HepG2 (cell line): ENCODE measurements around the gene PFDN2. TPM values are rescaled to one million over a fixed set of nuclear protein-coding genes. Genes with fewer than 3 reads are reported as not detected.

Experiments
- ATAC-seq: fragments of 200-7000 bp; cut with Tn5 transposase; 3 replicates; pipeline ENCODE4 v1.9.1; 2020; ENCODE audit warnings: mild to moderate bottlenecking, moderate library complexity
- BruUV-seq: library from RNA; stranded (reverse); fragments of 400-500 nt; replicated peaks from 2 replicates; lab custom pipeline; 2021; lab: Mats Ljungman, UMichigan
- CTCF ChIA-PET: fragments of 300-600 bp; formaldehyde crosslinking; extraction: SDS; loops from one replicate; lab custom pipeline; 2021; ENCODE audit warnings: low total read pairs, inconsistent platforms, low intra/inter-chr PET ratio; lab: Yijun Ruan, JAX
- POLR2A ChIA-PET: fragments of 350-600 bp; sonication (Branson Sonifier 250); formaldehyde crosslinking; loops from one replicate; lab custom pipeline; 2020; ENCODE audit warnings: antibody characterized with exemption, inconsistent platforms; lab: Yijun Ruan, JAX
- DNase-seq: peaks from one replicate; pipeline ENCODE4 v3.0.0-alpha.2; 2015; ENCODE audit warnings: low spot score
- FAIRE-seq: peaks from 3 replicates; lab custom pipeline; 2011; peaks lifted over from hg19 to GRCh38; lab: Jason Lieb, UNC
- H2AFZ ChIP-seq: one replicate; pipeline ENCODE4 v1.6.1; 2011; ENCODE audit warnings: low read length, inconsistent platforms
- H3K27ac ChIP-seq: fragments of 300-600 bp; 3 replicates; pipeline ENCODE4 v1.8.0; 2011; ENCODE audit warnings: mixed run types, mild to moderate bottlenecking, mixed read lengths, low read length, inconsistent platforms; ENCODE audit not compliant: insufficient read depth; ENCODE audit errors: extremely low read length
- H3K27me3 ChIP-seq, 2 experiments: fragments of 200-600 bp in 1 of 2; 2 replicates in 1 of 2; 3 replicates in 1 of 2; pipeline versions ENCODE4 v1.6.0 to v1.8.0; 2011; ENCODE audit warnings: low read length in 2 of 2, mild to moderate bottlenecking in 2 of 2, moderate library complexity in 2 of 2, inconsistent platforms in 1 of 2; ENCODE audit not compliant: insufficient read depth in 2 of 2, control insufficient read depth in 1 of 2
- H3K36me3 ChIP-seq, 2 experiments: fragments of 200-600 bp in 1 of 2; replicated peaks in 1 of 2; 2 replicates in 1 of 2; 3 replicates in 1 of 2; pipeline versions ENCODE4 v1.5.1 to v1.8.0; 2011; ENCODE audit warnings: low read length in 2 of 2, inconsistent platforms in 1 of 2; ENCODE audit not compliant: insufficient read depth in 2 of 2, control insufficient read depth in 1 of 2
- H3K4me1 ChIP-seq: 2 replicates; pipeline ENCODE4 v1.5.1; 2012; ENCODE audit warnings: low read length, inconsistent platforms; ENCODE audit not compliant: insufficient read depth
- H3K4me2 ChIP-seq: 2 replicates; pipeline ENCODE4 v1.6.0; 2011; ENCODE audit warnings: low read depth, low read length, inconsistent platforms
- H3K4me3 ChIP-seq, 3 experiments: fragments of 200-600 bp in 1 of 3; sonication (generic), shearing (Covaris generic) in 1 of 3; replicated peaks in 1 of 3; 2 replicates each; pipeline ENCODE4 v1.5.1; 2011 to 2016; ENCODE audit warnings: low read length in 3 of 3, inconsistent platforms in 2 of 3, low read depth in 2 of 3, mild to moderate bottlenecking in 2 of 3, control low read depth in 1 of 3, mixed read lengths in 1 of 3; ENCODE audit not compliant: insufficient read depth in 1 of 3
- H3K79me2 ChIP-seq: one replicate; pipeline ENCODE4 v1.6.1; 2011; ENCODE audit warnings: low read length, inconsistent platforms; ENCODE audit not compliant: insufficient read depth
- H3K9ac ChIP-seq: 2 replicates; pipeline ENCODE4 v1.6.0; 2011; ENCODE audit warnings: mild to moderate bottlenecking, low read depth, low read length, inconsistent platforms; ENCODE audit not compliant: insufficient read depth
- H3K9me3 ChIP-seq: 2 replicates; pipeline ENCODE4 v1.5.1; 2012; ENCODE audit warnings: mild to moderate bottlenecking, low read length
- H4K20me1 ChIP-seq: 2 replicates; pipeline ENCODE4 v1.6.0; 2011; ENCODE audit warnings: inconsistent platforms, mild to moderate bottlenecking, low read length, moderate library complexity; ENCODE audit not compliant: insufficient read depth
- CHD2 ChIP-seq: IDR thresholded peaks from 2 replicates; pipeline ENCODE4 v1.6.1; 2011; ENCODE audit warnings: low read depth, low read length, improper control_type of control experiment
- KDM1A ChIP-seq: IDR thresholded peaks from 2 replicates; pipeline ENCODE4 v1.6.1; 2016; ENCODE audit warnings: missing compliant biosample characterization
- KDM3A ChIP-seq: IDR thresholded peaks from 2 replicates; pipeline ENCODE4 v1.6.1; 2018; ENCODE audit warnings: low read depth, missing compliant biosample characterization
- SIX4 ChIP-seq: sonication (generic); formaldehyde crosslinking; IDR thresholded peaks from 2 replicates; pipeline ENCODE4 v1.4.0; 2020; ENCODE audit warnings: missing genetic modification reagents
- ZBTB2 ChIP-seq: sonication (generic); formaldehyde crosslinking; IDR thresholded peaks from 2 replicates; pipeline ENCODE4 v1.8.0; 2022; ENCODE audit warnings: low read depth, missing genetic modification reagents
- ZFP91 ChIP-seq: sonication (generic); formaldehyde crosslinking; IDR thresholded peaks from 2 replicates; pipeline ENCODE4 v1.9.0; 2022; ENCODE audit warnings: missing genetic modification reagents, mild to moderate bottlenecking, borderline replicate concordance
- ZKSCAN1 ChIP-seq: fragments of 150-350 bp; IDR thresholded peaks from 2 replicates; pipeline ENCODE4 v1.6.1; 2014; ENCODE audit warnings: low read length
- ZNF296 ChIP-seq: sonication (generic); formaldehyde crosslinking; conservative IDR thresholded peaks from 2 replicates; pipeline ENCODE4 v1.5.0; 2020; ENCODE audit warnings: mild to moderate bottlenecking, missing genetic modification reagents
- ZNF34 ChIP-seq: sonication (generic); formaldehyde crosslinking; IDR thresholded peaks from 2 replicates; pipeline ENCODE4 v1.4.0; 2020; ENCODE audit warnings: mild to moderate bottlenecking, missing genetic modification reagents, borderline replicate concordance
- ZNF510 ChIP-seq: sonication (generic); formaldehyde crosslinking; IDR thresholded peaks from 2 replicates; pipeline ENCODE4 v1.4.0; 2020; ENCODE audit warnings: low read depth, mild to moderate bottlenecking, missing genetic modification reagents
- ZNF598 ChIP-seq: sonication (generic); formaldehyde crosslinking; IDR thresholded peaks from 2 replicates; pipeline ENCODE4 v1.5.1; 2020; ENCODE audit warnings: mild to moderate bottlenecking, missing genetic modification reagents, borderline replicate concordance
- ZNF616 ChIP-seq: sonication (generic); formaldehyde crosslinking; IDR thresholded peaks from 2 replicates; pipeline ENCODE4 v1.5.0; 2020; ENCODE audit warnings: low read depth, mild to moderate bottlenecking, missing genetic modification reagents
- WGBS: methylation state at CpG from one replicate; pipeline ENCODE4 v1.1.6; 2017; ENCODE audit warnings: low lambda C conversion rate; 5-methylcytosine and 5-hydroxymethylcytosine counted together
- in situ Hi-C: cut with HindIII; loops from 2 replicates; pipeline ENCODE4 v1.10.0; 2017; ENCODE audit warnings: low pct_unique_long_range_greater_than_20kb; ENCODE audit not compliant: extremely low pct_ligation_motif_present
- intact Hi-C: fragments of 100-400 bp; cut with micrococcal nuclease; formaldehyde crosslinking; loops from one replicate; pipeline ENCODE4 v1.10.0; 2022; ENCODE audit not compliant: unreplicated experiment
- polyA plus RNA-seq, 8 experiments: library from polyadenylated mRNA; depleted of rRNA in 3 of 8; stranded (reverse) in 7 of 8; unstranded in 1 of 8; fragments of >200 nt; fragmentation: Illumina TruSeq in 4 of 8; extraction: Trizol in 4 of 8; gene quantifications; 2 replicates each; pipeline versions ENCODE4 v1.2.1 to v1.2.3, GENCODE V29; 2011 to 2016; ENCODE audit warnings: low read depth in 4 of 8, missing spikeins in 1 of 8, mixed read lengths in 1 of 8; ENCODE audit not compliant: insufficient read depth in 1 of 8
- total RNA-seq, 5 experiments: library from RNA; depleted of rRNA; stranded (reverse); fragments of >200 nt; fragmentation: Illumina TruSeq; extraction: Trizol; gene quantifications; 2 replicates each; pipeline ENCODE4 v1.2.3, GENCODE V29; 2016; ENCODE audit warnings: low read depth in 1 of 5
- TF ChIP-seq, protein P1 (sequence below): sonication (generic); formaldehyde crosslinking; conservative IDR thresholded peaks from 2 replicates; pipeline ENCODE4 v1.4.0; 2020; ENCODE audit warnings: missing genetic modification reagents
- TF ChIP-seq, protein P2 (sequence below): sonication (generic); formaldehyde crosslinking; IDR thresholded peaks from 2 replicates; pipeline ENCODE4 v1.4.0; 2020; ENCODE audit warnings: low read depth, mild to moderate bottlenecking, missing genetic modification reagents

Gene PFDN2
- total and polyA plus RNA-seq, 2 of the 13 experiments (the other 11 are each of a cell fraction or from before 2014, with no cell fraction given) = 62.6 to 63.6 TPM

GRCh38 chr1:161122967-161123366 lies 5.1 kb upstream of the PFDN2 start:
- no TSS peak for BruUV-seq
- intact Hi-C loops (no loop called here), in situ Hi-C loops (no loop called here)
- DNase-seq = no peak
- ChIA-PET POLR2A (no interaction called here), CTCF (no interaction called here)
- Histone ChIP-seq H3K4me2 (no peak overlapping the region), H3K9me3 (no peaks in the 10 kb centered on the region), H3K4me3 (no peak overlapping the region), H3K9ac (no peak overlapping the region), H3K27ac (no peak overlapping the region), H3K79me2 (peaks cover 24% of the 10 kb centered on the region), H4K20me1 (no peaks in the 10 kb centered on the region), H3K27me3 (no peaks in the 10 kb centered on the region), H3K4me1 (peaks cover 17% of the 10 kb centered on the region), H3K36me3 (peaks cover 25 to 76% of the 10 kb centered on the region in 2 experiments), H2AFZ (no peak overlapping the region)
- TF ChIP-seq, protein P1, sequence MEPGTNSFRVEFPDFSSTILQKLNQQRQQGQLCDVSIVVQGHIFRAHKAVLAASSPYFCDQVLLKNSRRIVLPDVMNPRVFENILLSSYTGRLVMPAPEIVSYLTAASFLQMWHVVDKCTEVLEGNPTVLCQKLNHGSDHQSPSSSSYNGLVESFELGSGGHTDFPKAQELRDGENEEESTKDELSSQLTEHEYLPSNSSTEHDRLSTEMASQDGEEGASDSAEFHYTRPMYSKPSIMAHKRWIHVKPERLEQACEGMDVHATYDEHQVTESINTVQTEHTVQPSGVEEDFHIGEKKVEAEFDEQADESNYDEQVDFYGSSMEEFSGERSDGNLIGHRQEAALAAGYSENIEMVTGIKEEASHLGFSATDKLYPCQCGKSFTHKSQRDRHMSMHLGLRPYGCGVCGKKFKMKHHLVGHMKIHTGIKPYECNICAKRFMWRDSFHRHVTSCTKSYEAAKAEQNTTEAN (CRISPR knock-in tag) = no peak
- TF ChIP-seq, protein P2, sequence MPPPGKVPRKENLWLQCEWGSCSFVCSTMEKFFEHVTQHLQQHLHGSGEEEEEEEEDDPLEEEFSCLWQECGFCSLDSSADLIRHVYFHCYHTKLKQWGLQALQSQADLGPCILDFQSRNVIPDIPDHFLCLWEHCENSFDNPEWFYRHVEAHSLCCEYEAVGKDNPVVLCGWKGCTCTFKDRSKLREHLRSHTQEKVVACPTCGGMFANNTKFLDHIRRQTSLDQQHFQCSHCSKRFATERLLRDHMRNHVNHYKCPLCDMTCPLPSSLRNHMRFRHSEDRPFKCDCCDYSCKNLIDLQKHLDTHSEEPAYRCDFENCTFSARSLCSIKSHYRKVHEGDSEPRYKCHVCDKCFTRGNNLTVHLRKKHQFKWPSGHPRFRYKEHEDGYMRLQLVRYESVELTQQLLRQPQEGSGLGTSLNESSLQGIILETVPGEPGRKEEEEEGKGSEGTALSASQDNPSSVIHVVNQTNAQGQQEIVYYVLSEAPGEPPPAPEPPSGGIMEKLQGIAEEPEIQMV = no peak
- TF ChIP-seq ZNF598 (CRISPR knock-in tag) (no peak), ZFP91 (CRISPR knock-in tag) (no peak), CHD2 (no peak), SIX4 (CRISPR knock-in tag) (no peak), KDM3A (CRISPR knock-in tag) (no peak), ZNF616 (CRISPR knock-in tag) (no peak), ZKSCAN1 (no peak), ZBTB2 (CRISPR knock-in tag) (no peak), ZNF34 (CRISPR knock-in tag) (no peak), KDM1A (CRISPR knock-in tag) (no peak), ZNF510 (CRISPR knock-in tag) (no peak), ZNF296 (no peak)
- no peak for ATAC-seq
- no peak for FAIRE-seq
- 97% methylated on average over 6 of the region's 6 CpGs for WGBS
